GM19324 (cell line): ENCODE results near the gene DOCK1.

Source experiments
- ATAC-seq: cut with Tn5 transposase; IDR thresholded peaks from one replicate; pipeline ENCODE4 v1.9.1; 2021; ENCODE audit warnings: mild to moderate bottlenecking, moderate library complexity; ENCODE audit not compliant: unreplicated experiment, low FRiP score

Gene DOCK1

DNA sequence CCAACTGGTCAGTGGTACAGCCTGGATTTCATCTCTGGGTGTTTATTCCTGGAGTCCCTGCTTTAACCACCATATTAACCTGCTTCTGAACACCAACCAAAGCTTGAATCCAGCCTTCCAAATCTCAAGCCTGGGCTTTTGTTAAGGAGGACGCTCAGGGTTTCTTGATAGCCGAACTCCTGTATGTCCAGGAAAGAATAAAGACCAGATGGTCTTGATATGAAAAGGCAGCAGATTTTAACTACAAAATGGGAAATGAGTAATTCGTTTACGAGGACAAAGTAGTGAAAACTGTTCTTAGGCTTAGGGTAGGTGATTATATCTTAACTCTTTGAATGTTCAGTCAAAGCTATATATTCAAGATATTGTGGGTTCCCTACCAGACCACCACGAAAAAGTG is 420.3 kb downstream of the DOCK1 start:
- no peak for ATAC-seq

DNA sequence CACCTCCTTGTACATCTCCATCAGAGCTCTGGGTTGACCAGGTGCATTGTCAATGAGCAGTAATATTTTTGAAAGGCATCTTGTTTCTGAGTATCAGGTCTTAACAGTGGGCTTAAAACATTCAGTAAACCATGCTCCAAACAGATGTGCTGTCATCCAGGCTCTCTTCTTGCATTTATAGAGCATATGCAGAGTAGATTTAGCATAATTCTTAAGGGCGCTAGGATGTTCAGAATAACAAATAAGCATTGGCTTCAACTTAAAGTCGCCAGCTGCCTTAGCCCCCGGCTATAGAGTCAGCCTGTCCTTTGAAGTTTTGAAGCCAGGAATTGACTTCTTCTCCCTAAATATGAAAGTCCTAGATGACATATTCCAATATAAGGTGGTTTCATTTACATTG is 421.7 kb downstream of the DOCK1 start:
- no peak for ATAC-seq

DNA sequence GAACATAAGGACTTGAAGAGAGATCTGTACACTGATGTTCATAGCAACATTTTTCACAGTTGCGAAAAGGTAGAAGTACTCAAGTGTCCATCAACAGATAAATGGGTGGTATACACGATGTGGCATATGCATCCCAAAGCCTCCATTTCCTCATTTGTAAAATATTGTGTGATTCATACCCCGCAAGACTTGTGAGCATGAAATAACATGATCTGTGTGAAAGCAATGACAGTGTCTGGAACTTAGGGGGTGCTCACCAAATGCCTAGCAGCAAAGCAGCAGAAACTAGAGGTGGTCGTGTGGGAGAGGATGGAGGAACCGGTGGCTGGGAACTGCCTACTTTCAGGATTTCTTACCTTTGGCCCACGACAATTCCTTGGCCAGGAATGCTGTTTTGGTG is 426.5 kb downstream of the DOCK1 start:
- ATAC-seq = no peak

DNA sequence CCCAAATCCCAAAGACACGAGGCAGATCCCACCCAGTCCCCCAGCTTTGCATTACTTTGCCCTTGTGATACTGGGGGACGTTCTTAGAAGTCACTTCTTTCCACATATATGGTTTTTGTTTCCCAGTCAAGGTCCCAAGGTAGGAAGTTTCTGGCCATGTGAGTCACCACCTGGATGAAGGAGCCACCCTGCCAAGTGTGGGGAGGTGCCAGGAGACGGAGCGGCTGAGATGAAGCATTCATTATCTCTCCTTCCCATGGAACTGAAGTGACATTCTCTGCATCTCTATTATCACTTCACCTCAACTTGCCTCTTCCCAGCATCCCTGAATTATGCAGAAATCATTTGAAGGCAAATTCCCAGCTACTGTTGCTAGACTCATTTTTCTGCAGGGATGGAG is 427.4 kb downstream of the DOCK1 start:
- no peak for ATAC-seq

DNA sequence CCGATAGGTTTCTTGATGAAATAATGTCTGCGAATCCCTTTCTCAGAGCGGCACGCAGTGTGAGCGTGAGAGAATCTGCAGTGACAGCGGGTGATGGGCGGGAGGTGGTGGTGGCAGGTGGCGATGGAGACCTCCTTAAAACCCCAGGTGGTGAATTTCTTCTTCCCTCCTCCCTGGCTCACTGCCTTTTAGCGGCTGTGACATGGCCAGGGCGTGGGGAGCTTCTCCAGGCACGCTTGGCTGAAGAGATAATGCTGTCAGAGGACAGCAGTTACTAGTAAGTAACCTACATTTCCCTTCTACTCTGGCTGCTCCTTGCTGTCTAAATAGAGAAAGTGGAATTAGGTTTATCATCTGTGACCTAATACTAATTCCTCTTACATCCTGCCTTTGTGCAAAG is 432.6 kb downstream of the DOCK1 start:
- ATAC-seq = no peak

DNA sequence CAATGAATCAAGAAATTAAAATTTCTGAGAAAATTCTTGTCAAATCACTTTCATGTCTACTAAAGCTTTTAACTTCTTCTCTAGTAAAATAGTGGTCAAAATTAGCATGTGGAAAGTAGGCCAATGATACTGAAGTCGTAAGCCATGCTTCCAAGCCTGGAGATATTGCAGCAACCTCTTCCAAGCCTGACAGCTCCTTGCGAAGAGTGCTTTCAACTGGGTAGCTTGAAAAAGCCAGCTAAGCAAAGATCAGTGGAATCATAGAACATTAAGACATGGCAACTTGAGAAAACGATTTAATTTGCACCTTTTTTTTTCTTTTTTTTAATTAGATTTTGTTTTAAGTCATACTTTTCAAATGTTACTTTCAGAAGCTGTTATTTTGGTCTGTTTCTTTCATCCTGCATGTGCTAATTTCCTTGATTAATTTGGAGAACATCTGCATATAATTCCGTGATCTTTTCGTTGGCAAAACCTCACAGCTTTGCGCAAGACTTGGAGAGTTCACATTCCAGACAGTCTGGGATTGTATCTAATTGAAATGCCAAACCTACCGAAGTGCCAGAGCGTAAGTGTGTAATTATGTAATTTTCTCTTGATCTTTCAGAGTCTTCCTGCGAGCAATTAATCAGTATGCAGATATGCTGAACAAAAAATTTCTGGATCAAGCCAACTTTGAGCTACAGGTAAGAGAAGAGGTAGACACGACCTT is 433.3 kb downstream of the DOCK1 start:
- no peak for ATAC-seq

DNA sequence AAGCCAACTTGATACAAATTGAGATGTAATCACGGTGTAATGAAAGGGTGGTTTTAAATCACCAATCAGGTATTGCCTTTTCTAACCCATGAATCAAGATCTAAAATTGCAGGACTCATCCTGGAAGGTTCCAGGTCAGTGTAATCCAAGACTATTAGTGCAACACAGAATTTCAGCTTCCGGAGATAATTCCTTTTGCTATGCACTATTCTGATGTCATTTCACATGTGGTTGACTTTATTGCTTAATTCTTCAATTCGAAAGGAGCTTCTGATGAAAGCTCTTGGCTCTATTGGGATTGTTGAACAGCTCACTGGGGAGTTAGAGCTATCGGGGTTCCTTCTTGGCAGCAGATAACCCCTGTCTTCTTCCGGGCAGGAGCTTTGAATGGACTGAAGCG is 438.6 kb downstream of the DOCK1 start:
- ATAC-seq = no peak

DNA sequence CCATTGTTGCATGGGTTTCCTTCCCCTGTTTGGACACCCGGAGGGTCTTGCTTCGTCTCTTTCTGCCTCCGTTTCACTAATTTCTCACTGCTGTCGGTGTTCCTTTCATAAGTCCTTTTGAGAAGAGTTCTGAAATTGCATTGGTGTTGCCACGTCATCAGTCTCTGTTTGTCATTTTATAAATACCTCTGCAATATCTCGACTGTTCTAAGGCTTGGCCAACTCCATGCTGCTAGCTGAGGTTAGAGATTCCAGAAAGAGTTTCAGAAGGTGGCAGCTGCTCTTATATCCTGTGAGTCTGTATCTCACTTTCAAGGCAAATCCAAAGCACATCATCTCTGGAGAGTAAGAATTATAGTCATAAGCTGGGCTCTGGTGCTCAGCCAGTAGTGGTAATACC is 439.1 kb downstream of the DOCK1 start:
- no peak for ATAC-seq

DNA sequence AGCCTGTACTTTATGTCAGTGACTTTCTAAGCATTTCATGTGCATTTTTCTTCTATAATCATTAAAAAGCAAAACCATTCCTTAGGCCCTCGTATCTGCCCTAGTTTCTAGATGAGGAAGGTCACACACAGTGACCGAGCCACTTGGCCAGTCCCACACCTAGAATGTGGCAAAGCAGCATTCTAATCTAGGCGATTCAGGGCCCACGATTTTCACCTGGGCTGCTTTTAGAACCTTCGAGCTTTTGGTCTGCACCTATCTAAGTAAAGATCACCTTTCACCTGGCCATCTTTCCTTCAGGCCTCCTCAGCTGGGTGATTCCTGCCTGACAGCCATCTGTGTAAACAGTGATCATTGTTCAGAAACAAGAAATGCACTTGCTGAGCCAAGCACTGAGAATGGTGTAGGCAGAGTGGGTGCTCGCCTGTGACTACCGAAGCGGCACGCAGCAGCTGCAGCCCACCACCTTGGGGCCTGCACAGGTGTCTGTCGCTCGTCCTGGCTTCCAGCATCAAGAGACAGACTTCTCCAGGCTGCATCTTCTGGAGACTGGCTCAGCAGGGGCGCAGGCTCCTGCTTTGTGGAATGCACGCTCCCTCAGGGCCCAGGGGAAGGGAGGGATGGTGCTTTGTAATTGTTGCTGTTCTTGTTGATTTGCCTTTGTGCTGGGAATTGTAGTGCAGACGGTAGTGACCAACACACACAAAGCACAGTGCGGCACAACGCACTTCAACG is 440.2 kb downstream of the DOCK1 start:
- ATAC-seq = no peak

DNA sequence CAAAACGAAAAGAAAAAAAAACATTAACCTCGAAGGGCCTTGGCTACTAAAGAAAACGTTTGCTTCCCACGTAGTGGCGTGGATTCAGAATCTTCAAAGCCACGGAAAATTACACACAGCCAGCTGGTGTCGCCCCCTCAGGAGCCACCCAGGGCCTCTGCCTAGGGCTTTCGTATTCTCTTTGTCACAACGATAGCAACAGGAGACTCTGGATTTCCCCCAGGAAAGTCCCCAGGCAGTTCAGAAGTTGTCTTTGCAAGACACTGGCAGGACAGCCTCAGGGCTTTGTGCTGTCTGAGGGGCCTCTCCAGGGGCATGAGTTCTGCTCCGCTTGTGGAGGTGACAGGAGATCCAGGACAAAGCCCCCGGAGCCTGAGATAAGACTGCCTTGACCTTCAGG is 441.4 kb downstream of the DOCK1 start:
- no peak for ATAC-seq

DNA sequence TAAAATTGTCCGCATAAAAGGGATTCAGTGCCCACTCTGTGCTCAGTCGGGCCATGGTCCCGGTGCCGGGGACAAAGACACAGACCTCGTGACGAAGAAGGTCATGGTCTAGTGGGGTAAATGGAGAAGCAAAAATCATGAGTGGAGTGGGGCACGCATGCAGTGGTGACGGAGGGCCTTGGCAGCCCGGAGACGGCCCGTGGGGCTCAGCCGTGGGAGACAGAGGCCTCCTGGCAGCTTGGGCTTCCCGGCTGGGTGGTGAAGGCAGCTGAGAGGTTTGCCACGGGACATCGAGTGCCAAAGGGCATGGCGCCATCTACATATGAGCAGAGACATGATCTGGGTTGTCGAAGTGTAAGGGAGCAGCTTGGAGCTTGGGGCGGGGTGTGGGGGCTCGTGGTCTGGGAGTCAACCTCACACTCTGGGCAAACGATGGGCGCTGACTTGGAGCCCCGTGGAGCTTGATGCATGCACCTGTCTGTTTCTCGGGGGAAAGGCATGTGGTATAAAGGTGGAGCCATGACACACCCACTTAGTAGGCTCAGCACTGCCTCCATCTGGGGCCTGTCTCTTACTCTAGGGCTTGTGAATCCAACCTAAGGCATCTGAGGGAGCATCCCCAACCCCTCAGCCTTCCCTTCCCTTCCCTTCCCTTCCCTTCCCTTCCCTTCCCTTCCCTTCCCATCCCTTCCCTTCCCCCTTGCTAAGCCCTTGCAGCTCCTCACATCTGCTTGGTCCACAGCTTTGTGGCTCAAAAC is 442.2 kb downstream of the DOCK1 start:
- no peak for ATAC-seq

DNA sequence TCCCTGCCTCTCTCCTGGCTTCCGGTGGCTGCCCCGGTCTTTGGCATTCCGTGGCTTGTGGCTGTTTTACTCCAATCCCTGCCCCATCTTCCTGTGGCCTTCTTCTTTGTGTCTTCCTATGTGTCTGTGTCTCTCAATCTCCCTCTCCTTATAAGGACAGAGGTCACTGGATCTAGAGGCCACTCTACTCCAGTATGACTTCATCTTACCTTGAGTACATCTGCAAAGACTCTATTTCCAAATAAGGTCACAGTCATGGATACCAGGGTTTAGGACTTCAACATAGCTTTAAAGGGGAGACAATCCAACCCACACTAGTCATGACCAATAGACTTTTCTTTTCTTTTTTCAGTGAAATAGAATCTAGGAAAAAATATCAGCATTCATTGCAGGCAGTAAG is 444.5 kb downstream of the DOCK1 start:
- ATAC-seq = no peak

DNA sequence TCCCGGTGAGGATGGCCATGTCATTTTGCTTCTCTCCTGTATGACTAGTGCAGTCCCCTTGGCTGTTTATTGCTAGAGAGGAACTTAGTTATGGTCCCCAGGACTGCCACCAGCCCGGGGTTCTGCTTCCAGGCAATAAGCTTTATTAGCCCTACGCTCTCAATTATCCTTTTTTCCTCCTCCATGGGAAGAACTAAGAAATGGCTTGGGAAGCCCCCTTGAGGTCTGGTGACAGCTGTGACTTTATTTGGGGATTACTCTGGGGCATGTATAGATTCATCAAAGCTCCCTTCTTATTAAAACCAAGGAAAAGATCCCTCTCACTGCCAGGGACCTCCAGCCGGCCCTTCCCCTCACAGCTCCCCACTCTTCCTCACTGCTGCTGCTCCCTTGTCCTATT is 446.3 kb downstream of the DOCK1 start:
- no peak for ATAC-seq

DNA sequence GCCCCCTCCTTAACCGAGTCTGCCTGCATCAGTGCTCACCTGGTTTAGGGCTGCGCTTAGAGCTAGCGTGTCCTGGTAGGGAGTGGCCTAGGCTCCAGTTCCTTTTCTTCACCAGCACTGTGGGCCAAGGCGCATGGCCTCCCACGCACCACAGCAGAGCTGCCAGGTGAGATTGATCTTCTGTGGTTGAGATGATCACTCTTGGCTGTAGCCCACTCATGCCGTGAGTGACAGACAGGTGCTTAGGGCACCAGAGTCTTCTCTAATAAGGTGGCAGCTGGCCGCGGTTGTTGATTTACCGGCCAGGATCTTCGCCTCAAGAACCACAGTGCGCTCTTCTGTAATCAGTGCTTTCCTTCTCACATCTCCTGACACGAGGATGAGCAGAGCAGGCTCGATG is 448.3 kb downstream of the DOCK1 start:
- no peak for ATAC-seq

DNA sequence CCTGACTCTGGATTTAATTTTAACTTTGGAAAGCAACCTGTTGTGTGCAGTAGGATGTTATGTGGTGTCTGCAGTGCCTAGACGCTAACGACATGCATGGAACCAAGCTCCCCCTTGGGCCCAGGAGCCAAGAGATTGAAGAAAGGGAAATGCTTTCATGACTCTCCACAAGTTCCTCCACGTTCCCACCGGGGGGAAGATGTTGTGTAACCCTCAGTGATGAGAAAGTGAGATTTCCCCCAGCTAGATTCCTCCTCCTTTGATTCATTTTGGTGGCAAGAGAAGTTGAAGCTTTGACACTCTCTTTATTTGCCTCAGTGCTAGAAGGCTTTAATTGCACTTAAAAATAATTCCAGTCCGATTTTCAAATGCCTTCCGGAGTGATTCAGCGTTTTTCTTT is 449.0 kb downstream of the DOCK1 start:
- ATAC-seq = no peak

DNA sequence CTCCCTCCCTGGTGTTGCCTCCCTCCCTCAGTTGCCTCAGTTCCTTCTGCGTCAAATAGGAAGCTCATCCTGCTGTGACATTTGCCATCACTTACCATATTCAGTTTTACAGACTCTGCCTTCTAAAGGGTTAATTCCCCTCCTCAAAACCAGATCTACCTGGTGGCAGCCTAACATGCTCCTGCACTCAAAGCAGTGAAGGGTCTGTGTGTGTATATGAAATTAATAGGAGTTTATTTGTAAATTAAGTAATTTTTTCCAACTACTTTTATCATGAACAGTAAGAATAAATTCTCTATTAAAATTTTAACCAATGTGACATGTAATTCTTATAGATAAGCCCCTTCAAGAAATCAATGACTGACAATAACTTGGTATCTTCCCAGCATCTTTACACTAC is 449.8 kb downstream of the DOCK1 start:
- no peak for ATAC-seq

DNA sequence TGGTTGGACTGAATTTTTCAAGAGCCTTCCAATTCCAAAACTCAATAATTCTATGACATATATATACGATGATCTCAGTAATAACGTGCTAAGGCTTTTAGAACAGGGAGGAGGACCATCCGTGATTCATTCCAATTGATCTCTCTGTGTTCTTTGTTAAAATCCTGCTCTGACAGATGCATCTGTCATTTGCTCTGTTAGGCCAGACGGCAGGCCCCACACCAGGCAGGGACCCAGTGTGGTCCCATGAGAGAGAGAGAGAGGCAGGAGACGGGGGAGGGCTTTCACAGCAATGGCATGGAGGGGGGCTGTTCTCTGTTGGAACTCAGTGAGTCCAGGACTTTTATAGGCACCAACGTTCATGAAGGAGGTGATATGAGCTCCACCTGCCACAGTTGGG is 451.1 kb downstream of the DOCK1 start:
- no peak for ATAC-seq

DNA sequence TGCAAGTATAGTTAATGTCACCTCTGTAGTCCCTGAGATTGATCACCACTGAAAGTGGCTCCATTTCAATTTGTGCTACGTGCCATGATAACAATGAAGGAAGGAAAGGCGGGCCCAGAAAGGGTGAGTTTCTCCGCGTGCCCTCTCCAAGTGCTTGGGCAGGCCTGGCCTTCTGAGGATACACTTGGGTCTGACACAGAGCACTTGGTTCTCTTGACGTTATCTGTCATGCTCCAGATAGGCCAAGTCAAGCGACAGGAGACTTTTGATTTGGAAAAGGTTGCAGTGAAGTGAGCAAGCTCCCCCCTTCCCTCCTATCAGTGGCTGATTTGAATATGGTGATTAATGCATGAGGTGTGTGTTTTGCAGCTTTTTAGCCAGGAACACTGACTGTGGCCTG is 452.0 kb downstream of the DOCK1 start:
- no peak for ATAC-seq

DNA sequence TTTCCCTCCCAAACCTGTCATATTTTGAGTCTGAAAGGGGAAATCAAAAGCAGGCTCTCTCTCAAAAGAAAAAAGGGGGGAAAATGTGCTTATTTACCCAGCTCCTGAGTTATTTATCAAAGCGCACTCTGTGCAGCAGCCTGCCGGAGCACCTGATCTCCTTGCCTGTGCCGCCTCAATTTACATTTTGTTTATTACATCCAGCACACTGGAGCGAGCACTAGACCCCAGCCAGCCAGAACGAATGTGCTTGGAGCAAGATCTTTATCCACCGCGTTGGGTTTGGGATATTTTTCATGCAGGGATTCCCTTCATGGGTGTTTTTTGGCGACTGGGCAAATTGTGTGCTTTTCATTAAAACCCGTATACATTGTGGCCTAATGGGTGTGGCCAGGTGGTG is 453.1 kb downstream of the DOCK1 start:
- ATAC-seq = no peak

DNA sequence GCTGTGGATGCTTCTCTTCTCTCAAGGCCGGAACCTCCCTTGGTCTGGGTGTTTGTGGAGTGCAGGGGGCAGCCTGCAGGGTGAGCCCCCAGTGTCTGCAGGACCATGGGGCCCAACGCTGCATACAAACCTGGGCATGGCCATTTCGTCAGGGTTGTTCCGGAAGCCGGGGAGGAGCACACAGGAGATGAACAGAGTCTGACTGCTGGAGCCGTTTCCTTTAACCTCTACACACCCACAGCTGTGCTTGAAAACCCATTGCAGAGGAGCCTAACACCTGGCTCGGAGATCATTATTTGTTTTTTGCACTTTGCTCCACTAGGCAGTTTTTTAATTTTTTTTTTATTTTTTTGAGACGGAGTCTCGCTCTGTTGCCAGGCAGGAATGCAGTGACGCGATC is 458.8 kb downstream of the DOCK1 start:
- no peak for ATAC-seq

DNA sequence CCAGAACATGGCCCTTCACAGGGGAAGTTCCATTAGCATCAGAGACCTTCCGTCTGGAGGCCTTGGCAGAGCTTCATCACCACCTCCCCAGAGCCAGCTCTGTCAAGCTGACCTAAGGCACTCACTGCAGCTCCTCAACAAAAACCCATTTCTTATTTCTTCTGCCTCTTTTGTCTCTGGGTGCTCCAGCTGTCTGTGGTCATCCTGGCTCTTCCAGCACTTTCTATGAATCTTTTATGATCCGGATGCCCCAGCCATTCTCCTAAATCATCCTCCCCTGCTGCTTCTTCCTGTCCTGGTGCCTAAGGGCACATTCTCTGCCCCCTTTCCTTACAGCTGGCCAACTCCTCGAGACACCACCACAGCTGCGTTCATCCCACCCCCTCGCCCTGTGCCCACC is 462.9 kb downstream of the DOCK1 start:
- no peak for ATAC-seq

DNA sequence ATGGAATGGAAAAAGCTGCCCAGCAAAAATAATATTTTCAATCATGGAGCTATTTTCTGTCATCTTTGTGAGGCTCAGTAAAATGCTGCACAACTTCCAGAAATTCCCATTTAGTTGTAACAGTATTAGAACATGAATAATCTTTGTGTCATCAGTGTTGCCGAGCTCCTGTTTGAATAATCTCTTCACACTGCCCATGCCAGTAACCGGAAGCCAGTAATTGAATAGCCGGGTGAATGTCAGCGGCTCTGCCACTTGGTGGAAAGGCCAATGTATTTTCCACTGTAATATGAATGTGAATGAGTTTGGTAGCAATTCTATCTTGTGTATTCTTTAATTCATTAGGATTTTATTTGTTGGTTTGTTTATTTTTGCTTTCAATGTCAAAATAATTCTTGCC is 463.7 kb downstream of the DOCK1 start:
- no peak for ATAC-seq
